ENCODE measurements around the gene MEG3.

Gene MEG3

DNA sequence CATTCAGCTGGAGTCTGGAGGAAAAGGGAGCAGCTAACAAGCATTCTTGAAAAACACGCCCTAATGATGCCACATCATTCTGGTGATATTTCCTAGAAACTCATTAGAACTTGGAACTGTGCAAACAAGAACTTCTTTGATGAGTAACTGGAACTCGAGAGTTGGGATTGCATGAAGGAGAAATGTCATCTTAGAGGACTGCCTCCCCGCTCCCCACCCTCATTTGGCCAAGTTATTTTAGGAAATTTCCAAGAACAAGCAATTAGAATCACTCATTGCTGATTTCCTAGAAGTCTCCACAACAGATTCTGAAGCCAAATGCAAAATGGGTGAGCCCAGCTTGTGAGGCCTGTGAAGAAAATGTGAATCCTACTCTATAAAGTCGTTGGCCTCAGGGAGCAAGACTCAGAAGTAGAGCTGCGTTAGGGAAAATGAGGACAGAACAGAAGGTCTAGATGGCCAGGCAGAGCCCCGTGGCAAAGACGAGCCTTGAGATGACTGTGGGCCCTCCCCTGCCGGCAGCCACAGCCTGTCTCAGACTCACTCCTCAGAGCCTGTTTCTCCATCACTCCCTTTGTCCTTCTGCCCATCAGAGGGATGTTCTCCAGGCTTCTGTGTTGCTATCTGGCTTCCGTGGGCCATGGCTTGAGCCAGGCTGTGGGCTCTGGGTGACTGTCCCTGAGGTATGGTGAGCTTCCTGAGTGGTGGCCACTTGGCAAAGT, 39.2 kb downstream of the MEG3 start:
- DNase-seq (ENCODE audit: low read depth in 2 of 2), result no peak

DNA sequence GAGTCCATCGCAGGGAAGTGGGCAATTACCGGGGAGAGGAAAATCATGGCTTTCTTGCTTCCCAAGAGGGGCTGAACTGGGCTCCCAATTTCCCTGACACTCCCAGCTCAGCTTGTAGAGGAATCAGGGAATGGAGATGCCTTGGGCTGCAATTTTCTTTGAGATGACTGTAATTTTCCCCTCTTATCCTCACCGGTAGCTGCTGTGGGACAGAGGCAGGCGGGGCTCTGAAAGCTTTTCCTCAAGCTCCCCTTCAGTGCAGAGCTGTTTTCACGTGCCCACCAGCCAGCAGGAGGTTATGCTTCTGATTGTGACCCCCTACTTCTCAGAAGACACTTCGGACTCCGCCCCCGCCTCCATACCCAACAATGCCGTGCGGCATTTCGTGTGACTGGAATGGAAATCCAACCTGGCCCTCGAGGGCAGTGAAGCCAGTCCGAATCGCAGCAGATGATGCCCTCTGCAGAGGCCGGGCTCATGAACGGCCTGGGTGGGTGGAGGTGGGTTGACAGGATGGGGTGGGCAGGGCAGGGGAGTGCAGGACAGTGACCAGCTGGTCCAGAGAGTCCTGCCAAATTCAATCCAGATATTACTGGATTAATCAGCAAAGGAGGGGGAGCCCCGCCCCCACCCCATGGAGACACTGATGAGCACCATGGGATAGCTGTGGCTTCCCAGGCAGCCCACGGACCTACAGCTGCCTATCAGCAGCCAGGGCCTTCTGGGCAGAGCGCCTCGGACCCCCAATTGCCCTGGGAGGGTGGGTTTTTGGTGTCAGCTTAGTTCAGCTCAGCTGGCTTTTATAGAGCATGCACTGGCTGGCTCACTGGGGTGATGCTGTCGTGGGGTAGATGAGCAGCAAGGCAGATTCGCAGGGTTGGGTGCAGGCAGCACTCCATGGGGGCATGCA, 40.0 kb downstream of the MEG3 start:
- no peak for DNase-seq (ENCODE audit: low read depth in 2 of 2)

DNA sequence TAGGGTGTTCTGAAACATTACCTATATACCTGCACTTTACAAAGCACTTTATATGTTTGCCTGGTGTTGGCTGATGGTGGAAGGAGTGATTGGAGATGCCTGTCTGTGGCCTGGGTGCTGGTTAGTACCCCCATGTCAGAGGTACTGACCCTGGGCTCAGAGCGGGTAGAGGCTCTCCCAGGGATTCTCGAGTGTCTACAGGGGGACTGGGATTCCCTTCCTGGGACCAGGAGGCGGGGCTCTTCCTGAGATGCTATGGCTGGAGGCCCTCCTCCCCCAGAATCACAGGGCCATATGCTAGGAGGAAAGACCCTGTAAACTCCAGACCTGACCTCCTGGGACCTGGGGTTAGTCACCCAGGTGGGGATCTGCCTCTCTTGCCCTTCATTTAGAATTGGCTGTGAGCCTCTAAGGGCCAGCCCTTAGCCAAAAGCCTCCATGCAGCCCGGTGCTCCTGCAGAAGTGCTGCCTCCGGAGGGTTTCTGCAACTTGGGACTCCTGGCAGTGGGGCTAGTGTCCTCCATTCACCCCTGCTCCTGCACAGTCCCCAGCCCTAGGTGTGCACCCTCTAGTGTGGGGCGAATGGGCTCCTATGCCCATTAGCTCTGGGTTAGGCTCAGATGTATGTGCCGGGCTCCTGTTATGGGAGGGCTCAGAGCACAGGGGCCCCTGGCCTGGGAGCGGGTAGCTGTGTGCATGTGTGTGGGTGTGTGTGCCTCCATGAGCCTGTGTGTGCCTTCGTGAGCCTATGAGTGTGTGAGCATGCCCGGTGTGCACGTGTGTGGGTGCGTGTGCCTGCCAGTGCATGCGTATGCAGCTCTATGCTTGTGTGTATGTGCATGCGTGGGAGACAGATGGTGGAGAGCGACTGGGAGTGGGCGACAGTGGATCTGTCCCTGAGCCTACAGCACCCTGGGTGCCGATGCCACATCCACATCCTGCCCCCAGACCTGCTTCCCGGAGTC, 41.0 kb downstream of the MEG3 start:
- DNase-seq (ENCODE audit: low read depth in 2 of 2), result no peak

DNA sequence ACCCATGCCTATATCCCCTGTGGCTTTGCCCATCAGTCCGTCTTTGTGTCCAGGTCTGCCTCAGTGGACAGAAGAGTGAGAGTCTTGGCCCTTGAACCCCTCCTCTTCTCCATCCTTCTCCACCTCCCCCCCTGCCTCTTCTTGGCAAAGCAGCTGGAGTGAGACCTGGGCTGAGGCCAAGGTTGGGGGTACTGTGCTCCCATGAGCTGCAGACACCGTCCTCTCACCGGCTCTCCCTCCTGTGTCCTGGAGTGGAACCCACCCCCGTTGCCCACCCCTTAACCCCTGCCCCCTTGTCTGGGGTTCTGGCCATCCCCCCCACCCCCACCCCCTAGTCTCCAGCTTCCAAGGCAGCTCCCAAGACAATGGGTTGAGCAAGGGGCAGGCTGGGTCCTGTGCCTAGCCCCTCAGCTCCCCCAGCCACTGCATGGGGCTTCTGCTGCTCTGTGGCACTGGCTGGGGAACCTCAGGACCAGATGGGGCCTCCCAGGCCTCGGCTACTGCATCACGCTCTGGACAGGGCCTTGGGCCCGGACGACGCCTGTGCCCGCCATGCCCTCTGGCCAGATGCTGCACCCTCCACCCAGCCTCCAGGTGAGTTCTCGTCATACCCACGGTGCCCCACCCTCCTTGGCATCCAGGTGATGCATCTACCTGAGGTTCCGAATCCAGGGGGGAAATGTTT, 41.9 kb downstream of the MEG3 start:
- DNase-seq (ENCODE audit: low read depth in 2 of 2), result no peak

DNA sequence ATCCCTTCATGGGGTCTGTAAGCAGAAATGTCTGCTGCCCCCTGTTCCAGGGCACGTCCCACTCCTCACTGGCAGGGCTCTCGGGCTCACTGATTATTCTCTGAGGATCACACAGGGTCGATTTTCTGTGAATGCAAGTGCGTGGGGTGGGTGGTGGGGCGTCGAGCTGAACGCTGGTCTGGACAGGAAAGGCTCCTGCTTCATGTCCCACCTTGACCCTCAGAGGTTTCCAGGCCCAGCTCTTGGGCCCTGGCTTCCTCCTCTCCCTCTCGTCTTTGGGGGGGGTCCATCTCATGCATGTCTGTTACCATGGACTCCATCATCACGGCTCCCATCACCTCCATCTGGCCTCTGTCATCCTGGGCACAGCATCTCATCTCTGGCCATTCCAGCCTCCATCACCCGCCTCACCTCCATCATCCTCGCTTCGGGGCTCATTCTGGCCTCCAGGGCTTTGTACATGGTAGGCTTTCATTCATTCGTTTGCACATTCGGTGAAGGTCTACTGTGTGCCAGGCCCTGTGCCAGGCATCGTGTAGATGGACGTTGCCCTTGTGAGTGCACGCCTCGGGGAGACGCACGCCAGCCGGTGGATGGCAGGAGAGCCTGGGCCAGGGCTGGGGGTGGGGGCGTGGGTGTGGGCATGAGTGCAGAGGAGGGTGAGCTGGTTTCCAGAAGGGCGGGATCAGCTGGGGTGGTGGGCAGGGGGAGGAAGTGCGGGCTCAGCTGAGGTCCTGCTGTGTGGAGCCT, 42.9 kb downstream of the MEG3 start:
- DNase-seq (ENCODE audit: low read depth in 2 of 2), result no peak

DNA sequence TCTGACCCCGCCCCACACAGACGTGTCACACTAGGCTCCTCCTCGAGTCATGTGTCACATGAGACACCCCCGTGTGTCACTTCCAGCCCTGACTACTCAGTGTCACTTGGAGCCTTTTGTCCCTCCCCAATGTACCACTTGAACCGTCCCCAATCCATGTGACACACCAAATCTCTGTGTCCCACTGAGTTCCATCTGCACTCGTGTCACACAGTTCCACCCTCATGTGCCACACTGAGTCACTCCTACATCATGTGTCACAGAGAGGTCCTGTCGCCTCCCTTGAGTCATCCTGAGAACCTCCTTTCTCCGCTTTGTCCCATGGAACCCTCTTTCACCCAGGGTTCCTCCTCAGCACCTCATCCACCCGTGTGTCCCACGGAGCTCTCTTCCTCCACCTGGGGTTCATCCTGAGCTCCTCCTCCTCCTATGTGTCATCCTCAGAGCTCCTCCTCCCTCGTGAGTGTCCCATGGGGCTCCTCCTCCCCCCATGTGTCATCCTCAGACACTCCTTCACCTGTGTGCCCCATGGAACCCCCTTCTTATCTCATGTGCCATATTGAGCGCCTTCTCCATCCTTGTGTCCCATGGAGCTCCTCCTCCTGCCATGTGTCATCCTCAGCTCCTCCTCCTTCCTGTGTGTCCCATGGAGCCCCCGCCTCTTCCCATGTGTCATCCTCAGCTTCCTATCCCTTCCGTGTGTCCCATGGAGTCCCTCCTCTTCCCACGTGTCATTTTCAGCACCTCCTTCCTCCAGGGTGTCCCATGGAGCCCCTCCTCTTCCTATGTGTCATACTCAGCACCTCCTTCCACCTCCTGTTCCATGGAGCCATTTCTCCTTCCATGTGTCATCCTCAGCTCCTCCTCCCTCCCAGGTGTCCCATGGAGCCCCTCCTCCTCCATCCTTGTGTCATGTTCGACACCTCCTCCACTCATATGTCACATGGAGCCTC, 45.6 kb downstream of the MEG3 start:
- no peak for DNase-seq (ENCODE audit: low read depth in 2 of 2)

DNA sequence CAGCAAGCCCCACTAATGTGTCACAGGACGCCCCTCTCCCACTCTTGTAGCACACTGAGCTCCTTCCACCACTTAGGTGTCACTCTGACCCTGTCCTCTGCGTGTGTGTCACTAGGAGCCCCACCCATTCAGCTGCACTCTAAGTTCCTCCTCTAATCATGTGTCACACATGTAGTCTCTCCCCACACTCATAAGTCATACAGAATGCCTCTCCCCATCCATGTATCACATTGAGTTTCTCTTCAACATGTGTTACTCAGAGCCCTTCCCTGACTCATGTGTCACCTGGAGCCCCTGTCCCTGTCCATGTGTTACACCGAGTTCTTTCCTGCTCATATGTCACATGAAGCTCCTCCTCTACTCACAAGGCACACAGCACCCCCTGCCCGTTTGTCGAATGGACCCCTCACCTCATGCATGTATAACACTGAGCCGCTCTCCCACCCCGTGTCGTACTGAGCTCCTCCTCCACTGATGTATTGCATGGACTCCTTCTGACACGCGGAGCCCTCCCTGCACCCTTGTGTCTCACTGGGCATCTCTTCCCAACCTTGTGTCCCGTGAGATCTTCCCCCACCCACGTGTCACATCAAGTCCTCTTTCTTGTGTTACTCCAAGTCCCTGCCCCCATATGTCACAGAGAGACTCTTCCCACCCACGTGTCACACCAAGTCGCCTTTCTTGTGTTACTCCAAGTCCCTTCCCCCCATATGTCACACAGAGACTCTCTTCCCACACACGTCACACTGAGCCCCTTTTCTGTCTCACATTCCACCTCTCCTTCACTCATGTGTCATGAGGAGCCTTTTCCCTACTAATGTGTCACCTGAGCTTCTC, 46.6 kb downstream of the MEG3 start:
- no peak for DNase-seq (ENCODE audit: low read depth in 2 of 2)

DNA sequence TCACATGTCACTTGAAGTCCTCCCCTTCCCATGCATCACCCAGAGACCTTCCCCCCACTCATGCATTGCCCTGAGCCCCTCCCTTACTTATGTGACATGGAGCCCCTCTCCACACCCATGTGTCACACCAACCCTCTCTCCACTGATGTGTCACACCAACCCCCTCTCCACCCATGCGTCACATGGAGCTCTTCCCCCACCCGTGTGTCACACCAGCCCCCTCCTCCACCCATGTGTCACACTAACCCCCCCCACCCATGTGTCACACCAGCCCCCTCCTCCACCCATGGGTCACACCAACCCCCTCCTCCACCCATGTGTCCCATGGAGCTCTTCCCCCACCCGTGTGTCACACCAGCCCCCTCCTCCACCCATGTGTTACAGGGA, 47.2 kb downstream of the MEG3 start:
- no peak for DNase-seq (ENCODE audit: low read depth in 2 of 2)

DNA sequence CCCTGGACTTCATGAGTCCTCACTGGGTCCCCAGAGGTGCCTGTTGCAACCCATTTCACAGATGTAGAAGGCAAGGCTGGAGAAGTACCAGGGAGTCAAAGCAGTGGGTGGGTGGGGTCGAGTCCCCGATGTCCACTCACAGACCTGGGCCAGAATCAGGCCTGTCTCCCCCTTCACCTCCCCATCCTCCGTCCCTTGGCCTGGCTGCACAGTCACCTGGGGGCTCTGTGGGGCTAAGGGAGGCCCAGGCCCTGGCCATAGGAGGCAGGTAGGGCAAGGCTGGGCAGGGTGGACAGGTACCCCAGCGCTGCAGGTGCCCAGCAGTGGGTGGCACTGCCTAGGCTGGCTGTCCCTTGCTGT, 48.1 kb downstream of the MEG3 start:
- DNase-seq (ENCODE audit: low read depth in 2 of 2), result no peak

DNA sequence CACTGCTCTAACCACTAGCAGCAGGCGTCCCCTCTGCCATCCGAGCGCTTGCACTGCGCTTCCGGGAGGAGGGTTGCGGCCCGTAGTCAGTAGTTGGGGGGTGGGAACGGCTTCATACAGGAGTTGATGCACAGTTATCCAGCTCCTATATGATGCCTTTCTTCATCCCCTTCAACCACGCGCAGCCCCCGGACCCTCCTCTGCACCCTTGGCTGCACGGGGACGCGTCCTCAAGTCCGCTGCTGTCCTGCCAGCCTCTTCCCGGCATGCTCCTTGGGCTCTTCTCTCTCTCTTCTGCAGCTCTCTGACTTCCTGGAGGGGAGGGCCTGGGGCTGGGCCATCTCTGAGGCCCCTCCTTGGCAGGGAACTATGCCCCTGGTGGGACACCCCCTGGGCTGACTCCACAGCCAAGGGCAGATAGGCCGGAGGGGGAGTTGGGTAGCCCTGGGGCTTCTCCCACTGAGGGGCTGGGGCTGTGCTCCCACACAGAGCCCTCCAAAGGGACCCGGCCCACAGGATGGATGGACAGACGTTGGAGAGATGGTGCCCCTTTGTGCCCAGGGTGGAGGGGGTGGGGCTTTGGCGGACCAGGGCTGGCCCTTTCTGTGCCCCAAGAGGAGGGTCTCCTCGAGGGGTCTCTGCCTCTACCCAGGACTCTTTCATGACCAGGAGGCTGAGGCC, 48.6 kb downstream of the MEG3 start:
- DNase-seq (ENCODE audit: low read depth in 2 of 2), result no peak

DNA sequence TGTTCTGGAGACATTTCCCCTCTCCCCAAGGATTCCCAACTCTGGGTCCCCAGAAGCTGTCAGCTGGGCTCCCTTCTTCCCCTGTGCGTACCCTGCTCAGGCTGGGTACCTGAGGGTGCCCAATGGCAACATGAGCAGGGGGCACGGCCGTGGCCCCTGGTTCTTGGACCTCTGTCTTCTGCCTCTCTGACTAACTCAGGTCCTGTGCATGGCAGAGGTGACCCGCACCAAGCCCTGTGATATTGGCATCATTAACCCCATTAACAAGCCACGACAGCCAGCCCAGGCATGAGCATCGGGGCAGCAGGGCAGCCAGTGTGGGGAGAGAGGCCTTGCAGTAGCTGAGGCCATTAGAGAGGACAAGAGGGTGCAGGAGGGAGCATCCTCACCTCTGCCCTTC, 49.2 kb downstream of the MEG3 start:
- no peak for DNase-seq (ENCODE audit: low read depth in 2 of 2)

DNA sequence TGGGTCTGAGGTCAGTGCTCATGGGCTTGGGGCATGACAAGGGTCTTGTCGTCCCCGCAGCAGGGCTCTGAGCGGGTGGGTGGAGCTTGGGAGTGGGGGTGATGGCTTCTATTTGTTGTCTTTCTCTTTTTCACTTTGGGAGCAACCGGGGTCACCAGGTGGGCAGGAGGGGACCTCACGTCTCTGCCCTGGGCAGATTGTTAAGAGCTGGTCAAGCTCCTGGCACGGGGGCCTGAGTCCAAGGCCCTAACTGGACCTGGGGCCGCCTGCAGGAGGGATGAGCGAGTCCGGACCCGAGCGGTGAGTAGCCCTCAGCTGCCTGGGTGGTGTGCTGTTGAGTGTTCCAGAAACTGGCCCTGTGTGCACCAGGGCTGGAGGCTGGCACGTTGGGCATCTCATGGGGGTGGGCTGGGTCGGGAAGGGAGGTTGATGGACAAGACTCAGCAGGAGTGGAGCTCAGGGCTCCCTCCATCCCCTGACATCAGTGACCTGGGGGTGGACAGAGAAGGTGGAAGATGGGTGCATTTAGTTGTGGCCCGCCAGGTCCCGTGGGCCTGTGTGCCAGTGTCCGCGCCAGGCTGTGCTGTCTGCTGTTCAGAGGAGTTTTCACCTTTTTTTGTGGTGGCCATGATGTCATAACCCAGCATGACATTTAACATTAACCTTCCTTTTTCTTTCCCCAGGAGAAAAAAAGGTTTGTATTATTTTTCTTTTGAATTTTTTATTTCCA, 50.1 kb downstream of the MEG3 start:
- no peak for DNase-seq (ENCODE audit: low read depth in 2 of 2)

DNA sequence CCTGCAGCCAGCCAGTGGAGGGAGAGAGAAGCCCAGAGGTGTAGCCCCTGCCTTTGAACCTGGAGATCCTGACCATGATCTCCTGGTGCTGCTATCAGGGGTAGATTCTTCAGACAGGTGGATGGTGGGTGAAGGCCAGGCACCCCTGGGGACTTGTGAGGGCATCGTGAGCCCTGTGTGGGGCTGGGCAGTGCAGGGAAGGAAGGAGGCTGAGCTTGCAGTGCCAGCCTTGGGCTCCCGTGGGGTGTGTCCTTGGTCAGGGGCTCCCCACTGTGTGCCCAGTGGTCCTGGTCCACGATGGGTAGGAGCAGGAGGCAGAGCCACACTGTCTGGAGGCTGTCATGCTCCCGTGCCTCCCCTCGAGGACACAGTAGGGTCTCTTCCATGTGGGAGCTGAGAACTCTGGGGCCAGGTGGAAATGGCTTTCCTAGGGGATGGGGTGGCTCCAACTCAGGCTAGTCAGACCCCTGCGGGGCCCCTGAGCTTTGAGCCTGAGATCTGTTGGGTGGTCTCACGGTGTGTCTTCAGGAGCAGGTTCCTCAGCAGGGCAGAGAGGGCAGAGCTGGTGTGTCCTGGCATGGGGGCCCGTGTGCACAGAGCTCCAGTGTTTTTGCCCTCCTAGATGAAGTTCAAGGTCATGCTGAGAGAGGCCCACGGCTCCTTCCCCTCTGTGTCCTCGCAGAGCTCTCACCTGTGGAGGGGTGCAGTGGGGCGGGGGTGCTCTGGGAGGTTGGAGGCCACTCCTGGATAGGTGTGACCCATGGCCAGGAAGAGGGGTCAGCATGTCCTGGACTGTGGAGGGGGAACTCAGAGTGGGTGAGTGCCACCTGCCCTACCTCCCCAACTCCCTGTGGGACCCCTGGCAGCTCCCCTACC, 52.6 kb downstream of the MEG3 start:
- no peak for DNase-seq (ENCODE audit: low read depth in 2 of 2)

DNA sequence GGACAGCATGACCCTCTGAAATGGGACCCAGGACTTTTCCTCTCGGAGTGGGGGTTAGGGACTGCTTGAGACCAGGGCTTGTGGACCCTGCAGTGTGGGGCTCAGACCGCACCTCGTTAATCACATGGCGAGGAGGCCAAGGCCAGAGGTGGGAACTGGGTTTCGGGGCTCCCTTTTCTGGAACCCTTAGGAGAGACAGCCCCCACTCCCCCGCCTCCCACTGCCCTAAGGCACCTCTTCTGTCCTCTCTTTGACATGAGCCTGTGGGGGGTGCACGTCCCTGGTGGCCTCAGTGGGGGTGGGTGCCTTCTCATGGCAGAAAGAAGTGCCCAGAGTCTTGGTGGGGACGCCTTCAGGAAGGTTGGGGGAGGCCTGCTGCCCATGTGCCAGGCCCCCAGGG, 53.3 kb downstream of the MEG3 start:
- DNase-seq (ENCODE audit: low read depth in 2 of 2), result no peak

DNA sequence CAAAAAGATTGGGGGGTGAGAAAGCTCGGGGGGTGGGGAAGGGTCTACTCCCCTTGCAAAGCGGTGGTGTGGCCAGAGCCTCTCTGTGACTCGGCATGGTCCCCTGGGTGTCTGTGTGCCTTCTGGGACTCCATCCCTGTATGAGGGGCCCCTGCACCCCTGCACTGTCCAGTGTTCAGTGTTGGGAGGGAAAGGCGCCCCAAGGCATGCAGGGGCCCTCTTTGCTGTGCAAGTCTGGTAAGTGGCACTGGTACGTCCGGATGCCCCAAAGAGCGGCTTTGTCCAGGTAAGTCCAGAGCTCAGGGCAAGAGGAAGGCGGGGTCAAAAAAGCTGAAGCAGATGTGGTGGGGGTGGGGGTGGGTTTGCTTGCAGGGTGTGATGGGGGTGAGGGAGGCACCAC, 53.9 kb downstream of the MEG3 start:
- DNase-seq (ENCODE audit: low read depth in 2 of 2), result no peak

DNA sequence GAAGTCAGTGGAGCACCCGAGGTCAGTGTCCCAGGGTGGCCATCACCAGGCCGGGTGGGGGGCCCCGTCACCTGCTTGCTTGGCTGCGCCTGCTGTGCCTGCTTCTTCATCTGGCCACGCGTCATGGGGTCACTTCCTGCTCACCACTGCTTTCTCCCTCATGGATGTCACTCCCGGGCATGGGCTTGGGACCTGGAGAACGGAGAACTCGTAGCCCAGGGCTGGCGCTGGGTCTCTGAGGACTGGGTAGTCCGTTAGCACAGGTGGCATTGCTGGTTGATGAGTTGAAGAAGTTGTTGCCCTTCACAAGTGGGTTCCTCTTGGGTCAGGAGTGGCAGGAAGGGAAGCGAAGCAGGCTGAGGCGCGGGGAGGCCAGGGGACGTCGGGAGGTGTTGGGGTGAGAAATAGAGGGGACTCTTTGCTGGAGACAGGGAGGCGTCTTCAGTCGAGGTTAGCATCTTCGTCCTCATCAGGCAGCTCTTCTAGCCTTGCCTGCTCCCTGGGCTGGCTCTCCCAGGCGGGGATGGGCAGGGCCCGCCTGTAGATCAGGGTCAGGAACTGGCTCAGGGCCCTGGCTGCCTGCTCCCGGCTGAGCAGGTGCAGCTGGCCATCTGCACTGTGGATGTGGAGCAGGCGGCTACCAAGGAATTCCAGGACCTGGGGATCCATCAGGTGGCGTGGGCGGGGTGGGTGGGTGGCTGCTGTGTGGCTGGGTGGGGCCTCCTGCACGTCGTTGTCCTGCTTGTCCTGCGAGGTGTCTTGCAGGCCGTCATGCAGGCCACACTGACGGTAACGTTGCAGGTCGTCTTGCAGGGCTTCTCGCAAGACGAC, 54.6 kb downstream of the MEG3 start:
- DNase-seq (ENCODE audit: low read depth in 2 of 2), result no peak

Data from stimulated activated CD8-positive, alpha-beta memory T cell treated with anti-CD3 and anti-CD28 coated beads, Interleukin-2, amount 100 ng/mL, for 48 hours (primary cell).